ENCODE data around the gene ARID4B.

DNA sequence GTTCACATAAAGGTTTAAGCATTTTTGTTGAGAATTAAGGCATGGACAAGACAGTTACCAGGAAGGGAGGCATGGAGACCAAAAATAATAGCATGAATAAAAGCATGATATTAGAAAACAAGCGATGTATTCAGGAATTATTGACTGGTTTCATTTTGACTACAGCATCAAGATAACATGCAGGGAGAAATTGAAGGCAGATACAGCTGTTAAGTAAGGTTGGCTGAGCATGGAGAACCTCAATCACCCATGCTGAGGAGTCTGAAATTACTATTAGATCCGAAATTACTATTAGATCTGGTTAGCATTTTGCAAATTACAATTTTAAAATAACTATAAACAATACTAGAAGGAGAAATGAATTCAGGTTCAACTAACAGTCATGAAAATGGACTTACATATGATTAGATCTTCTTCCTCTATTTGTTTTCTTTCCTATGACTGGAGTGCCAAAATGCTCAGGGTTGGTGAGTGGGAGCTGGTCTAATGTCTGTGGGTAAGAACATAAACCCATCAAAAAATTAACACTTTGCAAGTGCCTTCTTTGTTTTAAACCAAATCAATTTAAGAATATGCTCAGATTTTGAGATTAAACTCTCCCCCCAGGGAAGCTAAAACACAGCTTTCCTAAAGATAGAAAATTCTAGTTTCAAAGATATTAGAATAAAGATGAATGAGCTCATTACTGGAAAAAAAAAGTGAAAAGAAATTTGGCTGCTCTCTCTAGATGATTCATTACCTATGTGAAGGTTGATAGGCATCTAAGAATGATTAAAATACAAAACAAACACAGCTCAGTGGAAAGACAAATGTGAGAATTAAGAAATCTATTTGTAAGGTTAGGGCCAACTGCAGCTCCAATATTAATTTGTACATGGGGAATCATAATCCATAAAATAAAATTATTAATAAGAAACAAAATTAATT is 81.7 kb downstream of the ARID4B start:
- TF ChIP-seq POLR2AphosphoS5 (IDR thresholded peaks at IDR 0.05) (no peak), RAD21 (conservative IDR thresholded peaks at IDR 0.05) (no peak), EP300 (conservative IDR thresholded peaks at IDR 0.05; ENCODE audit: poor library complexity, severe bottlenecking) (no peak), EZH2 (IDR thresholded peaks at IDR 0.05; ENCODE audit: borderline replicate concordance, insufficient read depth, low read length, poor library complexity, severe bottlenecking) (no peak), MXI1 (conservative IDR thresholded peaks at IDR 0.05; ENCODE audit: poor library complexity, severe bottlenecking) (no peak), TAF1 (IDR thresholded peaks at IDR 0.05; ENCODE audit: low read depth) (no peak)
- TF ChIP-seq, protein P1, sequence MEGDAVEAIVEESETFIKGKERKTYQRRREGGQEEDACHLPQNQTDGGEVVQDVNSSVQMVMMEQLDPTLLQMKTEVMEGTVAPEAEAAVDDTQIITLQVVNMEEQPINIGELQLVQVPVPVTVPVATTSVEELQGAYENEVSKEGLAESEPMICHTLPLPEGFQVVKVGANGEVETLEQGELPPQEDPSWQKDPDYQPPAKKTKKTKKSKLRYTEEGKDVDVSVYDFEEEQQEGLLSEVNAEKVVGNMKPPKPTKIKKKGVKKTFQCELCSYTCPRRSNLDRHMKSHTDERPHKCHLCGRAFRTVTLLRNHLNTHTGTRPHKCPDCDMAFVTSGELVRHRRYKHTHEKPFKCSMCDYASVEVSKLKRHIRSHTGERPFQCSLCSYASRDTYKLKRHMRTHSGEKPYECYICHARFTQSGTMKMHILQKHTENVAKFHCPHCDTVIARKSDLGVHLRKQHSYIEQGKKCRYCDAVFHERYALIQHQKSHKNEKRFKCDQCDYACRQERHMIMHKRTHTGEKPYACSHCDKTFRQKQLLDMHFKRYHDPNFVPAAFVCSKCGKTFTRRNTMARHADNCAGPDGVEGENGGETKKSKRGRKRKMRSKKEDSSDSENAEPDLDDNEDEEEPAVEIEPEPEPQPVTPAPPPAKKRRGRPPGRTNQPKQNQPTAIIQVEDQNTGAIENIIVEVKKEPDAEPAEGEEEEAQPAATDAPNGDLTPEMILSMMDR (IDR thresholded peaks at IDR 0.05; ENCODE audit: poor library complexity, severe bottlenecking), result no peak
- TF ChIP-seq, protein P2, sequence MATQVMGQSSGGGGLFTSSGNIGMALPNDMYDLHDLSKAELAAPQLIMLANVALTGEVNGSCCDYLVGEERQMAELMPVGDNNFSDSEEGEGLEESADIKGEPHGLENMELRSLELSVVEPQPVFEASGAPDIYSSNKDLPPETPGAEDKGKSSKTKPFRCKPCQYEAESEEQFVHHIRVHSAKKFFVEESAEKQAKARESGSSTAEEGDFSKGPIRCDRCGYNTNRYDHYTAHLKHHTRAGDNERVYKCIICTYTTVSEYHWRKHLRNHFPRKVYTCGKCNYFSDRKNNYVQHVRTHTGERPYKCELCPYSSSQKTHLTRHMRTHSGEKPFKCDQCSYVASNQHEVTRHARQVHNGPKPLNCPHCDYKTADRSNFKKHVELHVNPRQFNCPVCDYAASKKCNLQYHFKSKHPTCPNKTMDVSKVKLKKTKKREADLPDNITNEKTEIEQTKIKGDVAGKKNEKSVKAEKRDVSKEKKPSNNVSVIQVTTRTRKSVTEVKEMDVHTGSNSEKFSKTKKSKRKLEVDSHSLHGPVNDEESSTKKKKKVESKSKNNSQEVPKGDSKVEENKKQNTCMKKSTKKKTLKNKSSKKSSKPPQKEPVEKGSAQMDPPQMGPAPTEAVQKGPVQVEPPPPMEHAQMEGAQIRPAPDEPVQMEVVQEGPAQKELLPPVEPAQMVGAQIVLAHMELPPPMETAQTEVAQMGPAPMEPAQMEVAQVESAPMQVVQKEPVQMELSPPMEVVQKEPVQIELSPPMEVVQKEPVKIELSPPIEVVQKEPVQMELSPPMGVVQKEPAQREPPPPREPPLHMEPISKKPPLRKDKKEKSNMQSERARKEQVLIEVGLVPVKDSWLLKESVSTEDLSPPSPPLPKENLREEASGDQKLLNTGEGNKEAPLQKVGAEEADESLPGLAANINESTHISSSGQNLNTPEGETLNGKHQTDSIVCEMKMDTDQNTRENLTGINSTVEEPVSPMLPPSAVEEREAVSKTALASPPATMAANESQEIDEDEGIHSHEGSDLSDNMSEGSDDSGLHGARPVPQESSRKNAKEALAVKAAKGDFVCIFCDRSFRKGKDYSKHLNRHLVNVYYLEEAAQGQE (IDR thresholded peaks at IDR 0.05; ENCODE audit: borderline replicate concordance), result no peak

All from neural cell (in vitro differentiated cells).